Activated CD4-positive, CD25-positive, alpha-beta regulatory T cell treated with anti-CD3 and anti-CD28 coated beads, Interleukin-2, amount 50 U/mL, for 24 hours (primary cell): Measurements from ENCODE around the gene APH1B.

Source experiments
- ATAC-seq, 2 donors: fragments of 150-1000 bp; cut with Tn5 transposase; one replicate each; pipeline ENCODE4 v1.10.0; 2021; ENCODE audit warnings: mild to moderate bottlenecking in 1 of 2, moderate library complexity in 1 of 2

Gene APH1B

DNA sequence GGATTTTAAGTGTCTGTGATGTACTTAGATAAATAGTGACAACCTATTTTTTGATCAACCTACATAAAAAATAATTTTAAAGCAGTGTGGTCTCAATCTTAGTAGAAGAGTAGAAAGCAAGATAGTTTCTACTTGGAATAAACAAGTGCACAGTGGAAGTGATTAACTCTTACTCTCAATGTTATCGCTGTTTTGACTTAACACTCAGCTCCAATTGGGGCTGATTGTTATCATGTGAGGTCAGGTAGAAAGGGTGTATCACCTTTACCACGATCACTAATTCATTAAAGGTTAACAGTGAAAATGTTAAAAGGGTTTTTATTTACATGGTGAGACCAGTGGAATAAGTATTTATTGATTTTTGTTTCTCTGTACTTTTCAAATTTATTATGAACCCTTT lies 22.4 kb upstream of the APH1B start:
- peak; percentile 53 to 71 for ATAC-seq

DNA sequence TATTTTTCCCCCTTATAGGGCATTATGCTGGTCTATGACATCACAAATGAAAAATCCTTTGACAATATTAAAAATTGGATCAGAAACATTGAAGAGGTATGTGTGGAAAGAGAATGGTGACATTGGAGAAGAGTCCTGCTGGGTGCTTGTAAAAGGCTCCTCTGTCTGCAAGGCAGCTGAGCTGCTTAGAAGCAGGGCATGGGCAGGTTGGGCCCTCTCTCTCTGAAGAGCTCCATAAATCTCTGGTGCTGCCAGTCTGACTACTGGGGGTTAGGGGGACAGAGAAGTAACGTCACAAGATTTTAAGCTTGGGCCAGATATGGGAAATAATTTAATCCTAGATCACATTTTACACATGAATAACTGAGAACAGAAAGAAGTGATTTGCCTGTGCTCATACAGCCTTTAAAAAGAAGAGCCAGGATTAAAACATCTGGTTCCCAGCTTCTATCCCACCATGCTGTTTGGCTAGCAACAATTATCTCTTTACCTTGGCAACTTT lies 21.9 kb upstream of the APH1B start:
- ATAC-seq: no peak

DNA sequence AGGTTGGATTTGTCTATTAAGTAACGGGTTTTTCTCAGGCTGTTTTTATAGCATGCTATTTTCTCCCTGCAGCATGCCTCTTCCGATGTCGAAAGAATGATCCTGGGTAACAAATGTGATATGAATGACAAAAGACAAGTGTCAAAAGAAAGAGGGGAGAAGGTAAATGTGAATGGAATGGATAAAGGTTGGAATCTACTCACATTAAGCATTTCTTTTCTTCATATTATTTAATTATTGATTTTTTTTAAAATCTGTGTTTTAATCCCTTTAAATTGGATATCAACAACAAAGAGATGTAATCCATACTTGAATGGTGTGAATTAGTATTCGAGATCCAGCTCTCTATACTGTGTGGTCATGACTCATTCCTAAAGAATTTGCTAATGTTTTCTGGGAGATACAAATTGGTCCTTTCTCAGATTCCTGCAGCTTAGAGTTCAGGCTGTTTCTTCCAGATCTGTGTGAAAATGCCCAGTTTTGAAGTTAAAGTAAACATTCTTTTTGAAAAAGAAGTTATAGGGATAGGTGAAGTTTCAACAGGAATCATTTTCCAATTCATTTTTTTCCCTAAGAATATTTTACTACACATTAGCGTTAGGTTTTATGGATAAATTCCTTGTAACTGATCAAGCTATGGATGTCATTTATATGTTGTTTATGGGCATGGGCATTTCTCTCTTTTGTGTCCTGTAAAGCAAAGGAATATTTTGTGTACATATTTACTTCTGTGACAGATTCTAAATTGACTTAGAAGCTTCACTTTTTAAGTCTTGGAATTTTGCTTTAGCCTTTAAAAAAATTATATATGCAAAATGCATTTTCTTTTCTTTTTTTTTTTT lies 20.8 kb upstream of the APH1B start:
- ATAC-seq: no peak

DNA sequence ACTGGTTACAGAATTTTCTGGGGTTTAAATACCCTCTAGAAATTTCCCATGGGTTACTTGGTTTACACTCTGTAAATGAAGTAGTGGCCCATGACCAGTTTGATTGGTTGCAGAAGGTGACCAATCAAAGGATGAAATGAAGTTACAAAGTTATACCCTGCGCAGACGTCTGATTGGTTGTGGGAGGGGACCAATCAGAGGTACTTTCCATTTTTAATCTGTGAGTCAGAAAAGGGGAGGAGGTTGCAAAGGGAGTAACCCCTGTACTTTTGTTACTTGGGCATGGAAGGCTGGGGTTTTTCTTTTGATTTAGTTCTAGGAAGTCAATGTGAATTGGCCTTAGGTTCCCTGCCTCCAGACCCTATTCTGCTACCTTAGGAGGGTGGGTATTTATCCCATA lies 18.7 kb upstream of the APH1B start:
- ATAC-seq: peak; percentile 17 to 39

- no peak for ATAC-seq
These were observed 16.6 kb upstream of the APH1B start for GRCh38 chr15:63260791-63261190.

DNA sequence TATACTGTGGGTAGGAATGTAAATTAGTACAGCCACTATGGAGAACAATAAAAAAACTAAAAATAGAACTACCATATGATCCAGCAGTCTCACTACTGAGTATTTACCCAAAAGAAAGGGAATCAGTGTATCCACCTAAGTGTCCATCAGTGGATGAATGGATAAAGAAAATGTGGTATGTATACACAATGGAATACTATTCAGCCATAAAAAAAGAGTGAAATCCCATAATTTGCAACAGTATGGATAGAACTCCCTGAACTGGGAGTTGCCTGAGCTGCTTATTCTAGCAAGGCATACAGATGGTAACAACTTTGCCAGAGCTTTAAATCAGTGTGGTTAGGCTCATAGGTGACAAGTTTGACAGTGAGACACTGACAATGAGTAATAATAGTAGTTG lies 16.1 kb upstream of the APH1B start:
- ATAC-seq: no peak

DNA sequence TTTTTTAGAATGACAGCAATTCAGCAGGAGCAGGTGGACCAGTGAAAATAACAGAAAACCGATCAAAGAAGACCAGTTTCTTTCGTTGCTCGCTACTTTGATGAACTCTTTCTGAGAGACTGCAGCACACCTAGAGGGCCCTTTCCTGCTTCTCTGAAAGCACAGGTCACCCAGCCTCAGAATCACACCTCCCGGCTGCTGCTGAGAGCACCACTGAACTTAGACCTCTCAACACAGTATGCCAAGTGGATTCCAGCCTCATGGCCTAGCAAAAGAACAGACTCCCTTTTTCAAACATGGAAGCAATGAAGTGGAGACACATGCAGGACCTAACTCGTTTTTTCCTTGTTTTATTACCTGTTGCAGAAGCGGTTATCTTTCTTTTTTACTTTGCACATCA lies 13.9 kb upstream of the APH1B start:
- no peak for ATAC-seq

DNA sequence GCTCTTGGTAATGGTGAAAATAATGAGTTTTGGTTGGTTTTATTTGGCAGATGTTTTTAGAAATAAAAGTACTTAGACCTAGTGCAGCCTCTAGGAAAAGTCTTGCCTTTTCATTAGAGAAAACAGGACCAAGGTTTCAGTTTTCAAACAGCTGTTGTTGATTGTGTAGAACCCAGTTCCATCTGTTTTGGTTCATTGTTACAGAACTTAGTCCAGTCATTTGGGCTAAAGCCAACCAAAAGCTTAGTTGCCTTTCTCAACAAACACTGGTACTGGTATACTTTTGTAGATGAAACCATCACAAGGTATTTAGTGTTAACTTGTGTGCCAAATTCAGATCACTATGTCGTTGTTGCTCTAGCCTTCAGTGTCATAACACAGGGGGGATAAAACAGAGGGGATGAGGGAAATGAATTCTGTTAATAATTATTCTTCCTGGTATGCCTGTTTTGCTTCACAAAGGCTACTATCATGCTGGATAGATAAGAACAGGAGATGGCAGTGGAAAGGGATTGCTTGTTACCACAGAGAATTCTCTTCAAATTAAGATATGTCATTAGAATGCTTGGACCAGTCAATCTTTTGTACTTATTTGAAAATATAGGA lies 12.6 kb upstream of the APH1B start:
- no peak for ATAC-seq

DNA sequence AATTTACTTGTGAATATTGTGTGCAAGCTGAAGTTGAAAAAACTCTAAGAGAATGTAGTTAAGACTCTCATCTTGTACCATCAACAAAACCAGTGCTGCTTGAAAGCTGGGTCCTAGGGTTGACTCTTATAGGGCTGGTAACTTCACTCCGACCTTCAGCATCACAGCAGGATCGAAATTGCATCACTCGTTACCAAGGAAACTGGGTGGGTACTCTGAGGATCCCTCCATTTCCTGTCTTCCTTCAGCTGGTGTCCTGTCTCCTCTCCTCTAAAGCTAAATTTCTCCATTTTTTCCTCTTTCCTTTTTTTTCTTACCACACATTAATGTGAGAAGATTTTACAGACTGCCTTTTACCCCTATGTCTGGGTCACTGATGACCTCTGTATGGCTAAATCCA lies 3.0 kb upstream of the APH1B start:
- ATAC-seq: no peak

DNA sequence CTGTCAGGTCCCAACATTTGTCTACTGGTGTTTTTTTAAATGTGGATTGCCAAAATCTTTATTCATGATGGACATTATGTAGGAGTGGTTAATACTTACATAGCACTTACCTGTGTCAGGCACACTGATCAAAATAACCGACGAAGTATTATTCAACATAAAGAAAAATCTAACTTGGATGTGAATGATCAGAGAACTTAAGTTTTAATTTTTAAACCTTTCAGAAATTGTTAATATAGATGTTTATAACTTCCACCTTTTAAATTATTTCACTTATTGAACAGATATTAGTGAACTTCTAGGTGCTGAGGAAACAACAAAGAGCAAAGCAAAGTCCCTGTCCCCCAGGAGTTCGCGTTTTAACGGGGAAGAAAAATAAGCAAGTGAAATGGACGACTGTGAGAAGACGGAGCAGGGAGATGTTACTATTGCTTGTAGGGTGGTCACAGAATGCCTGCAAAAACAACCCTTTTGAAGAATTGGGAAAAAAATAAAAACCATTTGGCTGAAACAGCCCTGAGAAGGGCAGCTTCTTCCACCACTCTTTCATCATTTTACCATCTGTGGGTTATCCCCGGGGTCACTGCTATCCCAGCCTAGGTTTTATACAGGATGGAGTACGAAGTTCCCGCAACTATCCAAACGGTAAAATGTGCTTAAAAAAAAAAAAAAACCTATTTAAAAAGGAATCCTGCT lies 915 bp upstream of the APH1B start:
- no peak for ATAC-seq

- no peak for ATAC-seq
These were observed 570 bp downstream of the APH1B start for GRCh38 chr15:63277893-63278456.

DNA sequence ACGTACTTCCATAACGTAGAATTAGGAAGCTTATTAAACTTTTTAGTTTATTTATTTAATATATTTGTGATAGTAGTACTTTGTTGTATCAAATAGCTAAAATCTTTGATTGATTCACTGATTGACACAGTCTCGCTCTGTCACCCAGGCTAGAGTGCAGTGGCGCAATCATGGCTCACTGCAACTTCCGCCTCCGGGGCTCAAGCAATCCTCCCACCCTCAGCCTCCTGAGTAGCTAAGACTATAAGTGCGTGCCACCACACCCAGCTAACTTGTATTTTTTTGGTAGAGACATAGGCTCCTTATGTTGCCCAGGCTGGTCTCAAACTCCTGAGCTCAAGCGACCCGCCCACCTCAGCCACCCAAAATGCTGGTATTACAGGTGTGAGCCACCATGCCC lies 5.7 kb downstream of the APH1B start:
- no peak for ATAC-seq

DNA sequence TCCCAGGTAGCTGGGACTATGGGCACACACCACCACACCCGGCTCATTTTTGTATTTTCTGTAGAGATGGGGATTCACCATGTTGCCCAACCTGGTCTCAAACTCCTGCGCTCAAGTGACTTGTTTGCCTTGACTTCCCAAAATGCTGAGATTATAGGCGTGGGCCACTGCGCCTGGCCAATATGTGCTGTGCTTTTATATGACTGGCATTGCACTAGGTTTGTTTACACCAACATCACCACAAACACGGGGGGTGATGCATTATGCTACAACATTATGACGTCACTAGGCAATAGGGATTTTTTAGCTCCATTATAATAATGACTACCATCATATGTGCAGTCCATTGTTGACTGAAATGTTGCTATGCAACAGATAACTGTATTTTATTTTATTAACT lies 6.9 kb downstream of the APH1B start:
- peak in 1 of 2 donors; percentile 30 for ATAC-seq

- ATAC-seq: no peak
These were observed 9.7 kb downstream of the APH1B start for GRCh38 chr15:63287109-63287508.

- ATAC-seq: no peak
These were observed 10.9 kb downstream of the APH1B start for GRCh38 chr15:63288342-63288741.

- ATAC-seq: no peak
These were observed 11.5 kb downstream of the APH1B start for GRCh38 chr15:63288778-63289378.

- no peak for ATAC-seq
These were observed 14.1 kb downstream of the APH1B start for GRCh38 chr15:63291507-63291906.

DNA sequence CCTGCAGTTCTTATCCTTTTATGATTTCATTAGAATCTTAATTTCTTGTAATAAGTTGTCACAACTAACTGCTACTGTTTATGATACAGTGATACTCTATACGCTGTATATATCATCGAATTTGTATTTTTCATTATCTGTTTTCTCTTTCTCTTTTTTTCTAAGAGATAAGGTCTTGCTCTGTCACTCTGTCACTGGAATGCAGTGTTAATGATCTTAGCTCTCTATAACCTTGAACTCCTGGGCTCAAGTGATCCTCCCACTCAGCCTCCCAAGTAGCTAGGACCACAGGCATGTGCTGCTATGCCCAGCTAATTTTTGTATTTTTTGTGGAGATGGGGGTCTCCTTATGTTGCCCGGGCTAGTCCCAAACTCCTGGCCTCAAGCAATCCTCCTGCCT lies 14.8 kb downstream of the APH1B start:
- no peak for ATAC-seq

DNA sequence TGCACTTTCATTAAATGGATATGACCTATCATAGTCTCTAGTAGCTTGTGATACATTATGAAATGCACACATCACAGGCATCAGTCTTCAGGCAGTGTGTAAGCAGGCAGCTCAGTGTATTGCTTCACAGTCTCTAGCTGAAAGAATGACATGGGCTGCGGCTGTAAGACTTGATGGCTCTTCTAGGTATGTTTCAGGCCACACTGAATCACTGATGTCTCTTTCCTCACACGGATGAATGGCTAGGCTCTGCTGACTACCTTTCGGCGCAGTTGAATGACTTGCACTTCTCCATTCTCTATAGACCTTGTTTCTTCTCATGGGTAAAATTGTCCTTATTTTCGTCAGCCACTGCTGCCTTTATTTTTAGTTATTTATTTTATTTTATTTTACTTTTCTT lies 15.4 kb downstream of the APH1B start:
- no peak for ATAC-seq

DNA sequence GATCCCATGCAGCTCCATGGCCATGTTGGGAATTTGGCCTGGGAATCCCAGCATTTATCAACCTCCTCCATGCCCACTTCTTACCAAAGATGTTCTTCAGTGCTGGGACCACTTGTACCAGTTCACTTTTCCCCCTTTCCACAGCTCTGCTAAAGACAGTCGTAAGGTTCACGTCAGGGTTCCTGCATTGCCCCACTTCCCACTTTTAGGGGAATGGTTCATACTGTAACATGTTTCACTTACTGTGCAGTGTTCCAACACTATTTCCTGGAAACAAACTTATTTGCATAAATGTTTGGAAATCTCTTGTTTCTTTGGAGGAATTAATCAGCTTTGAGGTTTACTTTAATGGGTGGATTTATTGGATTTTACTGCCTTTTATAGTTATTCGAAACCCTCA lies 17.0 kb downstream of the APH1B start:
- no peak for ATAC-seq

- ATAC-seq: no peak
These were observed 17.9 kb downstream of the APH1B start for GRCh38 chr15:63295341-63295740.

DNA sequence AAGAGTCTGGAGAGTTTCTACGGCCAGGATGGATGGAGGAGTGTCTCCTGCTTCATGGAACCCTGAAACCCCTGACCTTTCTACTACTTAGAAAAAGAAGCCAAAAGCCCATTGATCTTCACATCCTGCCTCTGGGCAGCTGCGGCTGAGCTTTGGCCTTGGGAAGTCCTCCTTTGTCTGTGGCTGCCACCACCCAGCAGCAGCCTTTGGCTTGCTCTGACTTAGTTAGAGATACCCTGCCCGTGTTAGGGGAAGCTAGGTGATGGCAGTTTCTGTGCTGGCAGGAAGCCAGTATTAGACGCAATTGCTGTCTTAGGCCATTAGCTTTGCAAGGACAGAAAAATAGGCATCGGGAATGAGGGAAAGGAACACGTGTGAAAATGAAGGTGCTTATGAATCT lies 18.8 kb downstream of the APH1B start:
- ATAC-seq: no peak

GRCh38 chr15:63299943-63300575 lies 22.7 kb downstream of the APH1B start:
- no peak for ATAC-seq
